CD14-positive monocyte (primary cell): Measurements from ENCODE around the gene CDHR5. TPM values are rescaled to one million over a fixed set of nuclear protein-coding genes. Genes with fewer than 3 reads are reported as not detected.
A peak's percentile ranks its signal among the peaks of the same experiment; 100 is the strongest.
"Not testable (repeated sequence)": the region's sequence is repeated elsewhere in the genome, so short reads cannot be mapped to it uniquely, and the experiment has no call there.

Experiments used
- DNase-seq, 3 donors: peaks; one replicate each; pipeline ENCODE4 v3.0.0-alpha.2; 2011 to 2022
- H2AFZ ChIP-seq: 2 replicates; pipeline ENCODE4 v1.6.0; 2012; ENCODE audit warnings: mild to moderate bottlenecking, low read depth, low read length, inconsistent platforms; ENCODE audit not compliant: insufficient read depth, poor library complexity, severe bottlenecking
- H3K27ac ChIP-seq, 2 donors: 1 replicate in 1 of 2; 2 replicates in 1 of 2; pipeline ENCODE4 v1.5.1; 2012 to 2013; ENCODE audit warnings: low read length in 2 of 2, control low read depth in 1 of 2, inconsistent platforms in 1 of 2, low read depth in 1 of 2, mild to moderate bottlenecking in 1 of 2
- H3K27me3 ChIP-seq, 2 donors: one replicate each; pipeline versions ENCODE4 v1.6.0 to v1.6.1; 2011 to 2013; ENCODE audit warnings: low read length in 2 of 2; ENCODE audit not compliant: control insufficient read depth in 2 of 2, insufficient read depth in 2 of 2
- H3K36me3 ChIP-seq, 2 donors: replicated peaks in 1 of 2; 1 replicate in 1 of 2; 2 replicates in 1 of 2; pipeline versions ENCODE4 v1.5.1 to v1.6.1; 2012 to 2013; ENCODE audit warnings: low read length in 2 of 2, control low read depth in 1 of 2, inconsistent platforms in 1 of 2, mild to moderate bottlenecking in 1 of 2; ENCODE audit not compliant: insufficient read depth in 2 of 2, control insufficient read depth in 1 of 2
- H3K4me1 ChIP-seq, 2 donors: 1 replicate in 1 of 2; 2 replicates in 1 of 2; pipeline versions ENCODE4 v1.5.1 to v1.6.1; 2012 to 2013; ENCODE audit warnings: low read length in 2 of 2, control low read depth in 1 of 2, inconsistent platforms in 1 of 2, mild to moderate bottlenecking in 1 of 2, moderate library complexity in 1 of 2; ENCODE audit not compliant: insufficient read depth in 2 of 2, control insufficient read depth in 1 of 2
- H3K4me2 ChIP-seq: replicated peaks from 2 replicates; pipeline ENCODE3; 2012; ENCODE audit warnings: low read length, moderate library complexity, mild to moderate bottlenecking; ENCODE audit not compliant: poor library complexity, severe bottlenecking; ENCODE audit errors: extremely low read depth
- H3K4me3 ChIP-seq, 3 experiments: fragments of 200-600 bp in 1 of 3; sonication (generic) in 1 of 3; replicated peaks in 1 of 3; 1 replicate in 2 of 3; 2 replicates in 1 of 3; pipeline ENCODE4 v1.5.1; 2011 to 2013; ENCODE audit warnings: low read length in 3 of 3, mild to moderate bottlenecking in 3 of 3, control low read depth in 2 of 3, low read depth in 2 of 3, inconsistent platforms in 1 of 3, moderate library complexity in 1 of 3
- H3K79me2 ChIP-seq: 2 replicates; pipeline ENCODE4 v1.6.0; 2012; ENCODE audit warnings: mild to moderate bottlenecking, control low read depth, inconsistent platforms, low read length, moderate library complexity; ENCODE audit not compliant: insufficient read depth
- H3K9ac ChIP-seq: 2 replicates; pipeline ENCODE4 v1.6.0; 2017; ENCODE audit warnings: low read length, mild to moderate bottlenecking; ENCODE audit not compliant: insufficient read depth, poor library complexity, severe bottlenecking
- H3K9me3 ChIP-seq, 2 donors: replicated peaks in 1 of 2; 1 replicate in 1 of 2; 2 replicates in 1 of 2; pipeline versions ENCODE4 v1.5.1 to v1.6.1; 2012 to 2013; ENCODE audit warnings: low read length in 2 of 2, control low read depth in 1 of 2; ENCODE audit not compliant: control insufficient read depth in 1 of 2, insufficient read depth in 1 of 2
- H4K20me1 ChIP-seq: 2 replicates; pipeline ENCODE4 v1.6.0; 2012; ENCODE audit warnings: mild to moderate bottlenecking, low read length, control low read depth, moderate library complexity; ENCODE audit not compliant: insufficient read depth
- H3K27ac Mint-ChIP-seq, 7 donors: one replicate each; pipeline ENCODE4 v1.8.0; 2020; ENCODE audit warnings: mild to moderate bottlenecking in 7 of 7, mixed read lengths in 7 of 7, moderate library complexity in 6 of 7, inconsistent platforms in 2 of 7
- H3K27me3 Mint-ChIP-seq, 3 donors: one replicate each; pipeline ENCODE4 v1.8.0; 2021 to 2022; ENCODE audit warnings: low read depth in 3 of 3, mild to moderate bottlenecking in 3 of 3, mixed read lengths in 3 of 3, moderate library complexity in 3 of 3, inconsistent platforms in 1 of 3
- H3K36me3 Mint-ChIP-seq, 2 donors: one replicate each; pipeline ENCODE4 v1.8.0; 2020; ENCODE audit warnings: mixed read lengths in 2 of 2, inconsistent platforms in 1 of 2, mild to moderate bottlenecking in 1 of 2
- H3K4me1 Mint-ChIP-seq: one replicate; pipeline ENCODE4 v1.8.0; 2020; ENCODE audit warnings: mild to moderate bottlenecking, mixed read lengths
- H3K4me3 Mint-ChIP-seq, 2 donors: one replicate each; pipeline ENCODE4 v1.8.0; 2020; ENCODE audit warnings: mild to moderate bottlenecking in 2 of 2, mixed read lengths in 2 of 2, moderate library complexity in 1 of 2
- H3K9me3 Mint-ChIP-seq, 7 donors: one replicate each; pipeline ENCODE4 v1.8.0; 2020 to 2022; ENCODE audit warnings: mixed read lengths in 7 of 7, mild to moderate bottlenecking in 6 of 7, moderate library complexity in 6 of 7, inconsistent platforms in 2 of 7
- WGBS: methylation state at CpG from one replicate; pipeline ENCODE4 v1.1.5; 2013; ENCODE audit warnings: missing lambda C conversion rate; ENCODE audit not compliant: insufficient coverage; 5-methylcytosine and 5-hydroxymethylcytosine counted together
- intact Hi-C, 2 donors: fragments of 100-400 bp; cut with micrococcal nuclease; formaldehyde crosslinking; loops; one replicate each; pipeline versions ENCODE4 v1.15.0 to v1.15.1; 2023
- polyA plus RNA-seq, 3 donors: library from polyadenylated mRNA; depleted of rRNA in 1 of 3; unstranded in 2 of 3; stranded (reverse) in 1 of 3; fragments of 300-500 nt in 2 of 3; fragments of >200 nt in 1 of 3; fragmentation: Illumina TruSeq in 2 of 3; gene quantifications; 1 replicate in 2 of 3; 2 replicates in 1 of 3; pipeline ENCODE4 v1.2.3, GENCODE V29; 2012 to 2021
- TF ChIP-seq, protein P1 (sequence below): fragments of 200-600 bp; IDR thresholded peaks from one replicate; pipeline ENCODE4 v1.8.0; 2022; ENCODE audit warnings: antibody characterized with exemption, mild to moderate bottlenecking

CDHR5 gene
- polyA plus RNA-seq, 3 donors = 0.18 to 0.43 (median 0.18) TPM

DNA sequence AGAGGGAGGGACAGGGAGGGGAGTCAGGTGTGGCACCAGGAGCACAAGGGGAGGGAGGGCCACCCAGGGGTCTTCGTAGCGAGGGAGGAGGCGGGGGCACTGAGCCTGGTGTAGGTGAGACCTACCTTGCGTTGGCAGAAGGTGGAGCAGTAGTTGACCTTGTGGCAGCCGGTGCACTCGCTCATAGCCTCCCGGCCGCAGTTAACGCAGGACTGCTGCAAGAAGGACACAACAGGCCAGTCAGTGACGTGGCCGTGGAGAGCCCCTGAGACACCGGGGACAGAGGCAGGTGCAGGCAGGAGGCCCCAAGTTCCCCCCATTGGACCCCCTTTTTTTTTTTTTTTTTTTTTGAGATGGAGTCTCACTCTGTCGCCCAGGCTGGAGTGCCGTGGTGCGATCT lies 29.1 kb upstream of the CDHR5 start:
- H3K27me3 Mint-ChIP-seq = peaks cover 0 to 4% (median 0%) of the 10 kb centered on the region in 3 donors
- no peak overlapping the region for H3K4me3 ChIP-seq
- H3K36me3 ChIP-seq = peaks cover 31 to 57% of the 10 kb centered on the region in 2 donors
- no peak overlapping the region for H3K4me3 Mint-ChIP-seq
- H3K4me1 ChIP-seq = no peaks in the 10 kb centered on the region
- peak overlapping the region; percentile 27 for H3K27ac ChIP-seq
- H3K4me1 Mint-ChIP-seq = no peaks in the 10 kb centered on the region
- H3K9ac ChIP-seq = no peak overlapping the region
- H3K9me3 ChIP-seq = peaks cover 0 to 6% of the 10 kb centered on the region in 2 donors
- 96% methylated on average over 10 of the region's 15 CpGs for WGBS
- intact Hi-C loops = no loop called here
- H3K4me2 ChIP-seq = no peak overlapping the region
- H3K27me3 ChIP-seq = no peaks in the 10 kb centered on the region
- DNase-seq = no peak
- no peaks in the 10 kb centered on the region for H4K20me1 ChIP-seq
- H3K9me3 Mint-ChIP-seq = peaks cover 0 to 12% (median 4%) of the 10 kb centered on the region in 7 donors
- no peak overlapping the region for H2AFZ ChIP-seq
- peaks cover 35 to 79% of the 10 kb centered on the region in 2 donors for H3K36me3 Mint-ChIP-seq
- peak overlapping the region in 2 of 7 donors; percentile 57 to 70 for H3K27ac Mint-ChIP-seq
- H3K79me2 ChIP-seq = no peaks in the 10 kb centered on the region
- TF ChIP-seq, protein P1, sequence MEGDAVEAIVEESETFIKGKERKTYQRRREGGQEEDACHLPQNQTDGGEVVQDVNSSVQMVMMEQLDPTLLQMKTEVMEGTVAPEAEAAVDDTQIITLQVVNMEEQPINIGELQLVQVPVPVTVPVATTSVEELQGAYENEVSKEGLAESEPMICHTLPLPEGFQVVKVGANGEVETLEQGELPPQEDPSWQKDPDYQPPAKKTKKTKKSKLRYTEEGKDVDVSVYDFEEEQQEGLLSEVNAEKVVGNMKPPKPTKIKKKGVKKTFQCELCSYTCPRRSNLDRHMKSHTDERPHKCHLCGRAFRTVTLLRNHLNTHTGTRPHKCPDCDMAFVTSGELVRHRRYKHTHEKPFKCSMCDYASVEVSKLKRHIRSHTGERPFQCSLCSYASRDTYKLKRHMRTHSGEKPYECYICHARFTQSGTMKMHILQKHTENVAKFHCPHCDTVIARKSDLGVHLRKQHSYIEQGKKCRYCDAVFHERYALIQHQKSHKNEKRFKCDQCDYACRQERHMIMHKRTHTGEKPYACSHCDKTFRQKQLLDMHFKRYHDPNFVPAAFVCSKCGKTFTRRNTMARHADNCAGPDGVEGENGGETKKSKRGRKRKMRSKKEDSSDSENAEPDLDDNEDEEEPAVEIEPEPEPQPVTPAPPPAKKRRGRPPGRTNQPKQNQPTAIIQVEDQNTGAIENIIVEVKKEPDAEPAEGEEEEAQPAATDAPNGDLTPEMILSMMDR = no peak

DNA sequence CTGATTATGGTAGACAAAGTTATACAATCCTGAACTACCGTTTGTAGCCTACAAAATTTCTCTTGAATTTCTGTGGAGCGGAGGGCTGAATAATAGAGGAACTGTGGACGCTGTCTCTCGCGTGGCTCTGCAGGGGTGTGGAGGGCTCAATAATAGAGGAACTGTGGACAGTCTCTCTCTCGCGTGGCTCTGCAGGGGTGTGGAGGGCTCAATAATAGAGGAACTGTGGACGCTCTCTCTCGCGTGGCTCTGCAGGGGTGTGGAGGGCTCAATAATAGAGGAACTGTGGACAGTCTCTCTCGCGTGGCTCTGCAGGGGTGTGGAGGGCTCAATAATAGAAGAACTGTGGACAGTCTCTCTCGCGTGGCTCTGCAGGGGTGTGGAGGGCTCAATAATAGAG lies 28.4 kb upstream of the CDHR5 start:
- H3K4me3 ChIP-seq, H3K79me2 ChIP-seq, H3K4me1 ChIP-seq, H3K27me3 Mint-ChIP-seq, H3K27me3 ChIP-seq, H3K4me3 Mint-ChIP-seq, H3K4me1 Mint-ChIP-seq, H3K9ac ChIP-seq, H3K9me3 ChIP-seq, H2AFZ ChIP-seq, intact Hi-C loops, H3K4me2 ChIP-seq, H4K20me1 ChIP-seq: not testable (repeated sequence)
- DNase-seq = peak; percentile 18 to 38 (median 34)
- Mint-ChIP-seq H3K36me3 (peaks cover 34 to 79% of the 10 kb centered on the region in 2 donors), H3K9me3 (peaks cover 0 to 12% (median 4%) of the 10 kb centered on the region in 7 donors), H3K27ac (peak overlapping the region in 4 of 7 donors; percentile 55 to 72 (median 64))
- 32% methylated on average over 10 of the region's 14 CpGs for WGBS
- Histone ChIP-seq H3K36me3 (peaks cover 25 to 57% of the 10 kb centered on the region in 2 donors), H3K27ac (peak overlapping the region; percentile 27)
